Nephron progenitor cell (in vitro differentiated cells): Measurements from ENCODE around the gene CYP21A2.
"Not testable (repeated sequence)": the region's sequence is repeated elsewhere in the genome, so short reads cannot be mapped to it uniquely, and the experiment has no call there.

ENCODE experiments used
- DNase-seq: peaks from one replicate; pipeline ENCODE4 v3.0.0; 2021
- H3K27ac Mint-ChIP-seq: 2 replicates; pipeline ENCODE4 v1.8.0; 2021; ENCODE audit warnings: mild to moderate bottlenecking, moderate library complexity, mixed read lengths
- H3K27me3 Mint-ChIP-seq: 2 replicates; pipeline ENCODE4 v1.8.0; 2021; ENCODE audit warnings: mild to moderate bottlenecking, low read depth, mixed read lengths; ENCODE audit not compliant: poor library complexity
- H3K36me3 Mint-ChIP-seq: 2 replicates; pipeline ENCODE4 v1.8.0; 2021; ENCODE audit warnings: low read depth, mixed read lengths
- H3K4me1 Mint-ChIP-seq: 2 replicates; pipeline ENCODE4 v1.8.0; 2021; ENCODE audit warnings: mixed read lengths
- H3K4me3 Mint-ChIP-seq: 2 replicates; pipeline ENCODE4 v1.8.0; 2021; ENCODE audit warnings: mild to moderate bottlenecking, moderate library complexity, mixed read lengths
- H3K9me3 Mint-ChIP-seq: 2 replicates; pipeline ENCODE4 v1.8.0; 2021; ENCODE audit warnings: mild to moderate bottlenecking, moderate library complexity, mixed read lengths
- TF ChIP-seq, protein P1 (sequence below): fragments of 200-600 bp; sonication (generic); IDR thresholded peaks from 2 replicates; pipeline ENCODE4 v1.5.0; 2021; ENCODE audit warnings: antibody characterized with exemption

The CYP21A2 gene

DNA sequence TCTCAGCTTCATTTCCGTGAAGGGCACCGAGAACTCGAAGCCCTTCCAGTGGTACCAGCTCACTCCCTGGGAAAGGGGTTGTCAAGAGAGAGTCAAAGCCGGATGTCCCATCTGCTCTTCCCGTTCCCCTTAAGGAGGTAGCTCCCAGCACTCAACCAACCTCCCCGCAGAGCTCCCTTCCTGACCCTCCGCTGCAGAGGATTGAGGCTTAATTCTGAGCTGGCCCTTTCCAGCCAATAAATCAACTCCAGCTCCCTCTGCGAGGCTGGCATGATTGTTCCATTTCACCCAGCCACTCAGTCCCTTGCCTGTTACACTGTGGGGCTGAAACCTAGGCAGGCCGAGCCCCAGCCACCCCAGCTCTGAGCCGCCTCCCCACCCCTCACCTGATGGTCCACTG, 3.2 kb downstream of the CYP21A2 start:
- H3K4me3 Mint-ChIP-seq, H3K27me3 Mint-ChIP-seq, H3K4me1 Mint-ChIP-seq, H3K36me3 Mint-ChIP-seq, H3K27ac Mint-ChIP-seq, H3K9me3 Mint-ChIP-seq, DNase-seq: not testable (repeated sequence)

DNA sequence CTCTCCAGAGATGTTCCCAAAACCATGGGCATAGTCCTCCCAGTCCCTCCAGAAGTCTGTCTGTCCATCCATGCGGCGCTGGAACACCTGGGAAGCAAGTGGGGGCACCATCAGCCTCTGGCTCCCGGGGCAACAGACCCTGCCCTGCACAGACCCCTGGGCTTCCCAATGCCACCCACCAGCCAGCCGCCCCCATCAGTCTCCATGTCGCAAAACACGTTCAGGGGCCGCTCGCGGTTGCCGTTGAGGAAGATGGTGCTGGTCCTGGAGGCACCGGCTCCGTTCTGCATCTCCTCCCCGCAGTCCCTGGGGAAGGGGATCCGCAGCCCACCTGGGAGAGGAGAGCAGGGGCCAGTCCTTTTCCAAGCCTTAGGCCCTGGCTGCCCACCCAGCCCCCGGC, 4.1 kb downstream of the CYP21A2 start:
- H3K4me3 Mint-ChIP-seq, H3K9me3 Mint-ChIP-seq, DNase-seq, H3K36me3 Mint-ChIP-seq, H3K27me3 Mint-ChIP-seq, H3K27ac Mint-ChIP-seq: not testable (repeated sequence)
- peaks cover 14% of the 10 kb centered on the region for H3K4me1 Mint-ChIP-seq

DNA sequence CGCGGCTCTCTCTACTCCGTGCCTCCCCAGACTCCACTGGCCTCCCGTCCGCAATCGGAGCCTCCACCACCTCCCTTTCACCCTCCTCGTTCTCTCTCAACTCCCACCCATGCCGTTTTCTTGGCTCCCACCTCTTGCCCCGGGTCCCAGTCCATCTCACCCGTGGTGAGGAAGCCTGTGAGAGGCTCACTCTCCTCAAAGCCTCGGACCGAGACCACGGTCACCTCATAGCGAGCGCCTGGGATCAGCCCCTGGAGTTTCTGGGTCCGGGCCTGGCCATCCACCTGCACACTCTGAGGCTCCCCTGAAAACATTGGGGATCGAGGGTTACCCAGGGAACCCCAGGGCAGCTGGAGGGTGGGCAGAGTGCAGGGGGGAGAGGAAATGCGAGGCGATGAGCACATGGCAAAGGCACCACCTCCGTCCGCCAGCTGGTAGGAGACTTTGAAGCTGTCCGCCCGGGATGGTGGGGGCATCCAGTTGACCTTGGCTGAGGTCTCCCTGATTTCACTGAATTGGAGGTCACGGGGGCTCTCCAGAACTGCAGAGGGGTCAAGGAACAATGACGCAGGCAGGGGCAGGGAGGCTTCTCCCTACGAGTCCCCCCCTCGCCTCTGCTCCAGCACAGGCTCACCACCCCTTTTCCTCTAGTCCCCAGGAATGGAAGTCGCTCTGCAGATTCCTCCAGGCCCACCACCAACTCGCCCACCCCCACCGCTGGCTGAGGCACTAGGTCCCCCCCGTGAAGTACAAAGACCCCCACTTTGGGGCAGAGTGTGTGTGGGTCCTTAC, 5.6 kb downstream of the CYP21A2 start:
- not testable (repeated sequence) for H3K27ac Mint-ChIP-seq, H3K36me3 Mint-ChIP-seq, H3K27me3 Mint-ChIP-seq, H3K4me3 Mint-ChIP-seq, H3K9me3 Mint-ChIP-seq, DNase-seq
- H3K4me1 Mint-ChIP-seq: peaks cover 27% of the 10 kb centered on the region

DNA sequence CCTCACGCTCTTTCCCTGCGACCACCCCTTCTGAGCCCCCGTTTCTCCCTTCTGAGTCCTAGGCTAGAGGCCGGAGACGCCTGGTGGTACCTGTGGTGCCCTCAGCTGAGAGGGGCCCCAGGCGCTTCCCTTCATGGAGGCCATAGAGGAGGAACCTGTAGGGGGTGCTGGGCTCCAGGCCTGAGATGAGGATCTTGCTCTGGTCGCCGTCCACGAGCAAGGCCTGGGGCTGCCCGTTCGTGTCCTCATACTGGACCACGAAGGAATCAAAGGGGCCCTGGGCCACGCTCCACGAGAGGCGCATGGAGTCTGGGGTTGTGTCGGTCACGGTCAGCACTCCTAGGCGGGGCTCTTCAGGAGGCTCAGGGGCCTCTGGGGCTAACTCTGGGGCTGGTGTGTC, 6.7 kb downstream of the CYP21A2 start:
- not testable (repeated sequence) for DNase-seq, H3K4me3 Mint-ChIP-seq, H3K9me3 Mint-ChIP-seq, H3K36me3 Mint-ChIP-seq, H3K27ac Mint-ChIP-seq, H3K27me3 Mint-ChIP-seq
- peaks cover 39% of the 10 kb centered on the region for H3K4me1 Mint-ChIP-seq

DNA sequence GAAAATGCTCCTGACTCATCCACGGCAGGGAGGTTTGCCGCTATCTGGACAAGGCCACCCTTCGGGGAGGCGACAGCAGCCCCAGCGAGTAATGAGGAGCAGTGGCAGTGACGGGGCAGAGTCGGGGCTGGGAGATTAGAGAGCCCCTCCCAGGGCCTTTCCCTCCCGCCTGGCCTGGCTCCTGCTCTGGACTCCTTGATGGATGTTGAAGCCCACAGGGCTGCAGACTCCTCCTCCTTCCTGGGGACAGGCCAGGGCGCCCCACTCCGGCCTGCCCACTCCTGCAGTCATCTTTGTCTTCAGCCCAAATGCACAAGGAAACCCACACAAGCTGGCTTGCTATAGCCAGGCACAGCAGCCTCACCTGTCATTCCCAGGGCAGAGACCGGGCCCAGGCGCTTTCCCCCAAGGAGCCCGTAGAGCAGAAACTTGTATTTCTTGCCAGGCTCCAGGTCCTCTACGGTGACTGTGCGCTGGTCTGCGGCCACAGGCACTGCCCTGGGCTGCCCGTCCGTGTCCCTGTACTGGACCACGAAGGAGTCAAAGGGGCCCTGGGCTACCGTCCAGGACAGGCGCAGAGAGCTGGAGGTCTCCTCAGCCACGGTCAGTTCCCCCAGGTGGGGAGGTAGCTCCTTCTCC, 7.7 kb downstream of the CYP21A2 start:
- no peak for DNase-seq
- peaks cover 49% of the 10 kb centered on the region for H3K4me1 Mint-ChIP-seq
- H3K27me3 Mint-ChIP-seq: no peaks in the 10 kb centered on the region
- H3K4me3 Mint-ChIP-seq: no peak overlapping the region
- no peak overlapping the region for H3K27ac Mint-ChIP-seq
- TF ChIP-seq, protein P1, sequence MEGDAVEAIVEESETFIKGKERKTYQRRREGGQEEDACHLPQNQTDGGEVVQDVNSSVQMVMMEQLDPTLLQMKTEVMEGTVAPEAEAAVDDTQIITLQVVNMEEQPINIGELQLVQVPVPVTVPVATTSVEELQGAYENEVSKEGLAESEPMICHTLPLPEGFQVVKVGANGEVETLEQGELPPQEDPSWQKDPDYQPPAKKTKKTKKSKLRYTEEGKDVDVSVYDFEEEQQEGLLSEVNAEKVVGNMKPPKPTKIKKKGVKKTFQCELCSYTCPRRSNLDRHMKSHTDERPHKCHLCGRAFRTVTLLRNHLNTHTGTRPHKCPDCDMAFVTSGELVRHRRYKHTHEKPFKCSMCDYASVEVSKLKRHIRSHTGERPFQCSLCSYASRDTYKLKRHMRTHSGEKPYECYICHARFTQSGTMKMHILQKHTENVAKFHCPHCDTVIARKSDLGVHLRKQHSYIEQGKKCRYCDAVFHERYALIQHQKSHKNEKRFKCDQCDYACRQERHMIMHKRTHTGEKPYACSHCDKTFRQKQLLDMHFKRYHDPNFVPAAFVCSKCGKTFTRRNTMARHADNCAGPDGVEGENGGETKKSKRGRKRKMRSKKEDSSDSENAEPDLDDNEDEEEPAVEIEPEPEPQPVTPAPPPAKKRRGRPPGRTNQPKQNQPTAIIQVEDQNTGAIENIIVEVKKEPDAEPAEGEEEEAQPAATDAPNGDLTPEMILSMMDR: no peak
- H3K36me3 Mint-ChIP-seq: no peaks in the 10 kb centered on the region
- no peaks in the 10 kb centered on the region for H3K9me3 Mint-ChIP-seq

DNA sequence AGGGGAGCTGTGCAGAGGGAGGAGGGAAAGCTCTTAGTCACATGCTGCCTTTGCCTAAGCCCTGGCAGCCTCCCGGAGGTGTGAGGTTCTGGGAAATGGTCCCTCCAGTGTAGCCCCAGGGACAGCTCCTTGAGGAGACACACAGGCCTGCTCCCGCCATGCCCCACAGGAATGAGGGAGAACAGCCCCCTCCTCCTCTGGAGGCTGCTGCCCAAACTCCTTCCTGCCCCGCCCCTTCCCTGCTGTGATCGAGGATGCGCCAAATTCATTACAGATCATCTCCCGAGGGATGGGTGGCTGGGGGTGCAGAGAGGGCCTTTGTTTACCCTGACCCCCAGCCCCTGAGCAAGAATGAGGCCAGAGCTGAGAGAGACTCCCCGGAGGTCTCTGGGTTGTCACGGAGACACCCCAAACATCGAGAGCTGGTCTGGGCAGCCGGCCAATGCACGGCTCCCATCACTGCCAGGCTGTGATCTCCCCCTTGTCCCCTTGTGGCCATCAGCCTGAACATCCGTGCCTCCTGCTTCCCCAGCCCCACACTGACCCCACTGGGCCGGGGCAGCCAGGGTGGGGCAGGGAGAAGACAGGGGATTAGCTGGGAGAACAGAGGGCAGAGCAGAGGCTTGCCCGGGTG, 8.4 kb downstream of the CYP21A2 start:
- Mint-ChIP-seq H3K4me1 (peaks cover 53% of the 10 kb centered on the region), H3K4me3 (no peak overlapping the region), H3K27ac (no peak overlapping the region), H3K9me3 (no peaks in the 10 kb centered on the region), H3K27me3 (peaks cover 2% of the 10 kb centered on the region), H3K36me3 (no peaks in the 10 kb centered on the region)
- TF ChIP-seq, protein P1: no peak
- DNase-seq: no peak

DNA sequence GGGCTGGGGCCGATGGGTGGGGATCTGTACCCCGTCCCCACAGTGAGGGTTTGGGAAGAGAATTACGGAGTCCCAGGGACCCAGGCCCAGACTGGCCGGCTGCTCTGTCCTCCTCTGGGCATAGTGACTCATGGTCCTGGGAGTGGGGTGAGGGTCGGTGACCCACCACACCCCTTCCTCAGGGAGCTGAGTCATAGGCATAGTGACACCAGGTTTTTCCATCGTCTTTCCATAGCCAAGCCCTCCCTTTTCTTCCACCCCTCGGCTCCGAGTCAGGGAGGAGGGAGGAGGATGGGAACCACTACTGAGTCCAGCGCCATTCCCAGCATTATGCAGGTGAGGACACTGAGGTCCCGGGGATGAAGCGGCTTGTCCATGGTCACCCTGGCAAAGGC, 8.9 kb downstream of the CYP21A2 start:
- no peak for DNase-seq
- TF ChIP-seq, protein P1: no peak
- H3K9me3 Mint-ChIP-seq: no peaks in the 10 kb centered on the region
- H3K4me1 Mint-ChIP-seq: peaks cover 57% of the 10 kb centered on the region
- H3K4me3 Mint-ChIP-seq: no peak overlapping the region
- H3K27ac Mint-ChIP-seq: no peak overlapping the region
- no peaks in the 10 kb centered on the region for H3K36me3 Mint-ChIP-seq
- H3K27me3 Mint-ChIP-seq: peaks cover 2% of the 10 kb centered on the region

DNA sequence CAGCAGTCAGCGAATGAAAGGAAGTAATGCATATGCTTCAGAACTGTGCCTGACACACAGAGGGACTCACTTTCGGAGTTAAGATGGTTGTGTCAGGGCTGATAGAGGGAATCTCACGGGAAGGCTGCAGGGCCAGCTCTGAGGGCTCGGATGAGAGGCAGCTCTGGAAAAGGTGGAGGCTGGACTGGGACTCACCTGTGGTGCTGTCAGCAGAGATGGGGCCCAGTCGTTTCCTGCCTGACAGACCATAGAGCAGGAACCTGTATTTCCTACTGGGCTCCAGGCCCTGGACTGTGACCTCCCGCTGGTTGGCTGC, 9.3 kb downstream of the CYP21A2 start:
- TF ChIP-seq, protein P1: no peak
- peaks cover 58% of the 10 kb centered on the region for H3K4me1 Mint-ChIP-seq
- no peaks in the 10 kb centered on the region for H3K36me3 Mint-ChIP-seq
- H3K27me3 Mint-ChIP-seq: peaks cover 2% of the 10 kb centered on the region
- H3K27ac Mint-ChIP-seq: no peak overlapping the region
- DNase-seq: no peak
- H3K9me3 Mint-ChIP-seq: no peaks in the 10 kb centered on the region
- no peak overlapping the region for H3K4me3 Mint-ChIP-seq
